ENCODE data around the gene TEAD2. TPM values are rescaled to one million over a fixed set of nuclear protein-coding genes. Genes with fewer than 3 reads are reported as not detected.

Gene TEAD2
- total and polyA plus RNA-seq, 2 of the 13 experiments (the other 11 are each of a cell fraction or from before 2014, with no cell fraction given): 10.8 to 12.5 TPM

DNA sequence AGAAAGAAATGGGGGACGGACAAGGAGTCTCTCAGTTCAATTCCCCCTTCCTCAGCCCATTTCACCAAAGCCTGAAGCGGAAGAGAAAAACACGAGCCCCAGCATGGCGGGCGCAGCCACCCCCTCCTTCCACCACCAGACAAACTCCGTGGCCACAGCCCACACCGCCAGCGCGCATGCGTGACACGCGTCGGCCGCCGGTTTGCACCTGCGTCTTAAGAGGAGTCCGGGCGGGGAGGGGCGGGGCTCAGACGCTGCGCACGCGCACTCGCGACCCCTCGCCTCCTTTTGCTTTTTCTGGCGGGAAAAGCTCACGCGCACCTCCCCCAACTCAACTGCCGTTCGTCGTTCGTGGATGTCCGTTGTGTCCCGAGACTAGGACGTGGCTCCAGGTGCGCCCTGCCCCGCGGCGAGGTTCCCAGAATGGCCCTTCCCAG is 25.7 kb upstream of the TEAD2 start, which contains the start of gene KASH5:
Gene KASH5 (plus strand): TSS at position 314 of the 437 bp plus-strand sequence. CDS start 2,635 bp downstream, outside the sequence.
- no TSS peak for BruUV-seq (replicated peaks)
- Histone ChIP-seq H3K4me3 (replicated peaks in 1 of 3; ENCODE audit: insufficient read depth in 1 of 3, low read depth in 2 of 3, low read length in 3 of 3) (no peak within 1 kb of the TSS), H2AFZ (ENCODE audit: low read length) (no peak within 1 kb of the TSS), H4K20me1 (ENCODE audit: insufficient read depth, low read length) (no peaks in the 10 kb centered on the region), H3K79me2 (ENCODE audit: insufficient read depth, low read length) (no peaks in the 10 kb centered on the region), H3K36me3 (replicated peaks in 1 of 2; ENCODE audit: control insufficient read depth in 1 of 2, insufficient read depth in 2 of 2, low read length in 2 of 2) (no peaks in the 10 kb centered on the region), H3K27ac (ENCODE audit: extremely low read length, insufficient read depth, low read length) (no peak within 1 kb of the TSS), H3K4me2 (ENCODE audit: low read depth, low read length) (no peak within 1 kb of the TSS), H3K9me3 (ENCODE audit: low read length) (no peaks in the 10 kb centered on the region), H3K27me3 (ENCODE audit: control insufficient read depth in 1 of 2, insufficient read depth in 2 of 2, low read length in 2 of 2) (peaks cover 4 to 18% of the 10 kb centered on the region in 2 experiments), H3K4me1 (ENCODE audit: insufficient read depth, low read length) (no peaks in the 10 kb centered on the region), H3K9ac (ENCODE audit: insufficient read depth, low read depth, low read length) (no peak within 1 kb of the TSS)
- DNase-seq (ENCODE audit: low spot score) (no peak), ATAC-seq (no peak), FAIRE-seq (no peak)
- ChIA-PET CTCF (ENCODE audit: low intra/inter-chr PET ratio, low total read pairs) (no interaction called here), POLR2A (no interaction called here)
- TF ChIP-seq ZBTB20 (CRISPR knock-in tag; IDR thresholded peaks at IDR 0.05; ENCODE audit: borderline replicate concordance, low read depth): no peak
- TF ChIP-seq MBNL3 (CRISPR knock-in tag; conservative IDR thresholded peaks at IDR 0.05): no peak
- no peak for TF ChIP-seq ZNF563 (CRISPR knock-in tag; IDR thresholded peaks at IDR 0.05)
- TF ChIP-seq ZNF44 (CRISPR knock-in tag; IDR thresholded peaks at IDR 0.05): no peak
- TF ChIP-seq RBAK (CRISPR knock-in tag; IDR thresholded peaks at IDR 0.05): no peak
- no peak for TF ChIP-seq ZNF703 (CRISPR knock-in tag; IDR thresholded peaks at IDR 0.05; ENCODE audit: borderline replicate concordance)
- TF ChIP-seq ZNF577 (CRISPR knock-in tag; IDR thresholded peaks at IDR 0.05; ENCODE audit: borderline replicate concordance, low read depth): no peak
- no peak for TF ChIP-seq ARID2 (CRISPR knock-in tag; IDR thresholded peaks at IDR 0.05; ENCODE audit: borderline replicate concordance)
- in situ Hi-C loops (cut with HindIII; ENCODE audit: extremely low pct_ligation_motif_present, low pct_unique_long_range_greater_than_20kb): no loop called here
- 80% methylated on average over 40 of the region's 40 CpGs for WGBS (ENCODE audit: low lambda C conversion rate)
- intact Hi-C loops (cut with micrococcal nuclease; ENCODE audit: unreplicated experiment): no loop called here

GRCh38 chr19:49383599-49383998 is 21.4 kb upstream of the TEAD2 start:
- Histone ChIP-seq H3K27me3 (ENCODE audit: control insufficient read depth in 1 of 2, insufficient read depth in 2 of 2, low read length in 2 of 2) (no peaks in the 10 kb centered on the region; a peak in 1 of 5 replicates), H3K79me2 (ENCODE audit: insufficient read depth, low read length) (no peaks in the 10 kb centered on the region), H3K27ac (ENCODE audit: extremely low read length, insufficient read depth, low read length) (no peak overlapping the region), H3K4me1 (ENCODE audit: insufficient read depth, low read length) (no peaks in the 10 kb centered on the region), H3K36me3 (replicated peaks in 1 of 2; ENCODE audit: control insufficient read depth in 1 of 2, insufficient read depth in 2 of 2, low read length in 2 of 2) (no peaks in the 10 kb centered on the region), H4K20me1 (ENCODE audit: insufficient read depth, low read length) (no peaks in the 10 kb centered on the region), H3K4me3 (replicated peaks in 1 of 3; ENCODE audit: insufficient read depth in 1 of 3, low read depth in 2 of 3, low read length in 3 of 3) (no peak overlapping the region), H3K9me3 (ENCODE audit: low read length) (no peaks in the 10 kb centered on the region), H3K4me2 (ENCODE audit: low read depth, low read length) (no peak overlapping the region), H3K9ac (ENCODE audit: insufficient read depth, low read depth, low read length) (no peak overlapping the region), H2AFZ (ENCODE audit: low read length) (no peak overlapping the region)
- in situ Hi-C loops (cut with HindIII; ENCODE audit: extremely low pct_ligation_motif_present, low pct_unique_long_range_greater_than_20kb): no loop called here
- DNase-seq (ENCODE audit: low spot score): no peak
- intact Hi-C loops (cut with micrococcal nuclease; ENCODE audit: unreplicated experiment): no loop called here
- no peak for ATAC-seq
- no TSS peak for BruUV-seq (replicated peaks)
- TF ChIP-seq MAFF (IDR thresholded peaks at IDR 0.05; ENCODE audit: low read depth, low read length) (peak; percentile 80), PATZ1 (CRISPR knock-in tag; IDR thresholded peaks at IDR 0.05) (no peak), MAFK (conservative IDR thresholded peaks at IDR 0.05 in 1 of 2, IDR thresholded peaks at IDR 0.05 in 1 of 2; ENCODE audit: low read length in 2 of 2) (peak; percentile 77 to 90), ZNF720 (CRISPR knock-in tag; IDR thresholded peaks at IDR 0.05) (no peak), FOXJ3 (CRISPR knock-in tag; IDR thresholded peaks at IDR 0.05; ENCODE audit: borderline replicate concordance) (no peak), MED1 (CRISPR knock-in tag; IDR thresholded peaks at IDR 0.05) (no peak)
- TF ChIP-seq, protein P1, sequence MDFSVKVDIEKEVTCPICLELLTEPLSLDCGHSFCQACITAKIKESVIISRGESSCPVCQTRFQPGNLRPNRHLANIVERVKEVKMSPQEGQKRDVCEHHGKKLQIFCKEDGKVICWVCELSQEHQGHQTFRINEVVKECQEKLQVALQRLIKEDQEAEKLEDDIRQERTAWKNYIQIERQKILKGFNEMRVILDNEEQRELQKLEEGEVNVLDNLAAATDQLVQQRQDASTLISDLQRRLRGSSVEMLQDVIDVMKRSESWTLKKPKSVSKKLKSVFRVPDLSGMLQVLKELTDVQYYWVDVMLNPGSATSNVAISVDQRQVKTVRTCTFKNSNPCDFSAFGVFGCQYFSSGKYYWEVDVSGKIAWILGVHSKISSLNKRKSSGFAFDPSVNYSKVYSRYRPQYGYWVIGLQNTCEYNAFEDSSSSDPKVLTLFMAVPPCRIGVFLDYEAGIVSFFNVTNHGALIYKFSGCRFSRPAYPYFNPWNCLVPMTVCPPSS (IDR thresholded peaks at IDR 0.05): no peak
- CTCF ChIA-PET (ENCODE audit: low intra/inter-chr PET ratio, low total read pairs): no interaction called here
- WGBS (ENCODE audit: low lambda C conversion rate): 42% methylated on average over 1 of the region's 1 CpG
- no peak for FAIRE-seq
- POLR2A ChIA-PET: no interaction called here

Data from HepG2 (cell line).